GM10266 (cell line): Measurements from ENCODE around the gene HHEX.

ENCODE experiments used
- DNase-seq: peaks from one replicate; pipeline ENCODE4 v3.0.0; 2012; ENCODE audit errors: extremely low spot score
- CTCF ChIP-seq: IDR thresholded peaks from 2 replicates; pipeline ENCODE4 v1.5.1; 2012; ENCODE audit warnings: mild to moderate bottlenecking, low read depth; ENCODE audit not compliant: control insufficient read depth, insufficient read depth; ENCODE audit errors: missing control alignments

The HHEX gene

GRCh38 chr10:92722349-92722748 lies 32.6 kb downstream of the HHEX start:
- no peak for DNase-seq
- no peak for TF ChIP-seq CTCF

GRCh38 chr10:92727141-92727540 lies 37.4 kb downstream of the HHEX start:
- DNase-seq: no peak
- TF ChIP-seq CTCF: no peak

GRCh38 chr10:92727550-92727949 lies 37.8 kb downstream of the HHEX start:
- no peak for DNase-seq
- TF ChIP-seq CTCF: no peak

- peak; percentile 48 for DNase-seq
- TF ChIP-seq CTCF: no peak
Measured at GRCh38 chr10:92729886-92730285, 40.1 kb downstream of the HHEX start.

- no peak for DNase-seq
- TF ChIP-seq CTCF: no peak
Measured at GRCh38 chr10:92732958-92733357, 43.2 kb downstream of the HHEX start.

- no peak for DNase-seq
- no peak for TF ChIP-seq CTCF
Measured at GRCh38 chr10:92734301-92734700, 44.5 kb downstream of the HHEX start.

- DNase-seq: no peak
- TF ChIP-seq CTCF: no peak
Measured at GRCh38 chr10:92735938-92736337, 46.2 kb downstream of the HHEX start.

GRCh38 chr10:92737484-92737883 lies 47.7 kb downstream of the HHEX start:
- no peak for DNase-seq
- no peak for TF ChIP-seq CTCF
